ENCODE data around the gene ZNF217.

The ZNF217 gene

GRCh38 chr20:53578492-53579222, 15.0 kb downstream of the ZNF217 start:
- DNase-seq (ENCODE audit: low read depth): peak; percentile 94
- H3K4me3 ChIP-seq (ENCODE audit: low read depth, low read length): peak overlapping the region; percentile 45
- TF ChIP-seq CTCF (IDR thresholded peaks at IDR 0.05; ENCODE audit: low read depth, low read length): peak; percentile 69
- TF ChIP-seq POLR2A (IDR thresholded peaks at IDR 0.05; ENCODE audit: extremely low read depth, insufficient read length): no peak
- peak; percentile 25; the same call in 1 of the 2 replicates for TF ChIP-seq MYC (IDR thresholded peaks at IDR 0.05; ENCODE audit: low read depth, low read length)
- TF ChIP-seq MAX (IDR thresholded peaks at IDR 0.05; ENCODE audit: low read depth, low read length): 0 out of 2 replicates have a peak, but pooled peaks have one; percentile 38

GRCh38 chr20:53576586-53577318, 16.9 kb downstream of the ZNF217 start:
- no peak for TF ChIP-seq MAX (IDR thresholded peaks at IDR 0.05; ENCODE audit: low read depth, low read length)
- no peak for TF ChIP-seq POLR2A (IDR thresholded peaks at IDR 0.05; ENCODE audit: extremely low read depth, insufficient read length)
- no peak for TF ChIP-seq CTCF (IDR thresholded peaks at IDR 0.05; ENCODE audit: low read depth, low read length)
- TF ChIP-seq MYC (IDR thresholded peaks at IDR 0.05; ENCODE audit: low read depth, low read length): no peak
- no peak overlapping the region for H3K4me3 ChIP-seq (ENCODE audit: low read depth, low read length)
- DNase-seq (ENCODE audit: low read depth): no peak

GRCh38 chr20:53576195-53576580, 17.5 kb downstream of the ZNF217 start:
- no peak overlapping the region for H3K4me3 ChIP-seq (ENCODE audit: low read depth, low read length)
- no peak for DNase-seq (ENCODE audit: low read depth)
- no peak for TF ChIP-seq CTCF (IDR thresholded peaks at IDR 0.05; ENCODE audit: low read depth, low read length)

GRCh38 chr20:53575481-53576194, 18.0 kb downstream of the ZNF217 start:
- DNase-seq (ENCODE audit: low read depth): no peak
- no peak overlapping the region for H3K4me3 ChIP-seq (ENCODE audit: low read depth, low read length)
- TF ChIP-seq MAX (IDR thresholded peaks at IDR 0.05; ENCODE audit: low read depth, low read length) (no peak), MYC (IDR thresholded peaks at IDR 0.05; ENCODE audit: low read depth, low read length) (no peak), CTCF (IDR thresholded peaks at IDR 0.05; ENCODE audit: low read depth, low read length) (no peak), POLR2A (IDR thresholded peaks at IDR 0.05; ENCODE audit: extremely low read depth, insufficient read length) (no peak)

GRCh38 chr20:53574819-53575218, 18.8 kb downstream of the ZNF217 start:
- DNase-seq (ENCODE audit: low read depth): no peak
- no peak overlapping the region for H3K4me3 ChIP-seq (ENCODE audit: low read depth, low read length)
- TF ChIP-seq CTCF (IDR thresholded peaks at IDR 0.05; ENCODE audit: low read depth, low read length) (no peak), MAX (IDR thresholded peaks at IDR 0.05; ENCODE audit: low read depth, low read length) (no peak), MYC (IDR thresholded peaks at IDR 0.05; ENCODE audit: low read depth, low read length) (no peak), POLR2A (IDR thresholded peaks at IDR 0.05; ENCODE audit: extremely low read depth, insufficient read length) (no peak)
